Left cardiac atrium (tissue), 4 donors: ENCODE measurements around the gene SLC9A6. TPM values are rescaled to one million over a fixed set of nuclear protein-coding genes. Genes with fewer than 3 reads are reported as not detected.

ENCODE experiments used
- ATAC-seq, 2 donors: fragments of 200-7000 bp; cut with Tn5 transposase; one replicate each; pipeline ENCODE4 v1.9.1; 2020; ENCODE audit warnings: mild to moderate bottlenecking in 2 of 2, moderate library complexity in 2 of 2
- DNase-seq: peaks from one replicate; pipeline ENCODE4 v3.0.0-alpha.2; 2020
- intact Hi-C, 2 donors: fragments of 100-400 bp; cut with DNase I; formaldehyde crosslinking; loops; one replicate each; pipeline versions ENCODE4 v1.14.1 to v1.15.1; 2022 to 2023
- long read RNA-seq: library from polyadenylated mRNA; unstranded; transcript quantifications from one replicate; pipeline ENCODE4 v2.0.0, GENCODE V29; 2021
- total RNA-seq, 2 donors: library from RNA; stranded (reverse); fragmentation: NEBNext Ultra II Directional; extraction: Animal tissue kit (Norgen Biotek cat#: 25700); gene quantifications; one replicate each; pipeline ENCODE4 v1.2.1, GENCODE V29; 2021
- donor health status: DM: no; HTN: yes; CAD: no.
- donor health status: DM: no; HTN: yes; CAD: no; lungs with severe emphysema.
- donor health status: DM: yes; HTN: yes; CAD: no.
- donor health status: Dilated cardiomyopathy.

Gene SLC9A6
- 10 to 100 TPM; 14.6 to 15.7 TPM for total RNA-seq
- long read RNA-seq, full-length matches to known transcripts, result 10 of 19 reads
- long read RNA-seq, partial matches to known transcripts, result 1 of 19 reads
- long read RNA-seq, other reads (novel, unspliced or antisense), result 8 of 19 reads

GRCh38 chrX:135985157-135985972, at the start of gene SLC9A6:
Gene SLC9A6, plus strand, starts transcription at chrX:135985435. Its CDS starts 224 bp downstream, at chrX:135985659.
- ATAC-seq (peak; percentile 98 to 99), DNase-seq (peak; percentile 79)
- intact Hi-C loops, result no loop called here

GRCh38 chrX:135944486-135944885, 40.7 kb upstream of the SLC9A6 start:
- DNase-seq (no peak), ATAC-seq (no peak)
- intact Hi-C loops, result no loop called here

DNA sequence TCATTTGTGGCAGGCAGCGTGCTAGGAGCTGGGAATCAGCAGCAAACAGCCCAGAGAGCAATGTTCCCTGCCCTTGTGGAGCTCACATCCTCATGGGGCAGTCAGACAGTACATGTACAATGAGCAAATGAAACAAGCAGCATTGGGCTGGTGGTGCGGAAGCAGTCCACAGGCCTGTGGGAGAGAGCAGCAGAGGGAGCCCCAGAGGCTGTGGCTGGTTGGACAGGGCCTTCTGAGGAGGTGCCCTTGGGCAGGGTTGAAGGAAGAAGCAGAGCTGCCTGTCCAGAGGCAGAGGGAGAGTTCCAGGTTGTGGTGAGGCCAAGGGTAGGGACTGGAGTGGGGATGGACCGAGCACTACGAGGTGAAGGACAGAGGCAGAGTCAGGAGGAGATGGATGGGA, 33.9 kb upstream of the SLC9A6 start:
- intact Hi-C loops, result no loop called here
- no peak for ATAC-seq

DNA sequence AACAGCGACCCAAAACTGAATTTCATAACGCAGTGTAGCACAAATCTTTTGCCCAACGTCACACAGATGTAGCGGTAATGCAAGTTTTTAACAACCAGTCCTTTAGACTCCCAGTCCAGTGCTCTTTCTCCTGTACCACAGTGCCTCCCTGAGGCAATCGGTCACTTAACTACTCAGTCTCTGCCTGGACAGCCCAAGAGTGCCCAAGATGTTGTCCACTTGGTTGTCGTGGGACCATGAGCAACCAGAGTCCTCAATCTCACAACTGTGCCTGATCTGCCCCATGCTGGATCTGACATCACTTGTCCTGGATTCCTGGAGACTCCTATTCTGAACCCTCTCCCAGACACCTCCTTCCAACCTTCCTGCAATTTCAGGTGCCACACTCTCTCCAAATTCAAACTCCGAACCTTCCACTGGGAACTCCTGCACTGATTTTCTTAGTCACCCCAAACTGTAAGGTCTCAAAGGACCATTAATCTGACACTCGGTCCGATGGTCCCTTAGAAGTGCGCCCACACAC, 12.1 kb upstream of the SLC9A6 start:
- intact Hi-C loops, result no loop called here
- DNase-seq (no peak), ATAC-seq (peak in 1 of 2 donors; percentile 44)

More for the DNA sequence above, 33.9 kb upstream of the SLC9A6 start:
- no peak for DNase-seq

GRCh38 chrX:135973548-135974278, 11.5 kb upstream of the SLC9A6 start, which contains the start of gene MMGT1:
Gene MMGT1, minus strand, starts transcription at chrX:135973988. Its CDS starts 313 bp downstream, at chrX:135973675.
- DNase-seq, result peak; percentile 86
- peak; percentile 89 to 95 for ATAC-seq
- intact Hi-C loops, result no loop called here

DNA sequence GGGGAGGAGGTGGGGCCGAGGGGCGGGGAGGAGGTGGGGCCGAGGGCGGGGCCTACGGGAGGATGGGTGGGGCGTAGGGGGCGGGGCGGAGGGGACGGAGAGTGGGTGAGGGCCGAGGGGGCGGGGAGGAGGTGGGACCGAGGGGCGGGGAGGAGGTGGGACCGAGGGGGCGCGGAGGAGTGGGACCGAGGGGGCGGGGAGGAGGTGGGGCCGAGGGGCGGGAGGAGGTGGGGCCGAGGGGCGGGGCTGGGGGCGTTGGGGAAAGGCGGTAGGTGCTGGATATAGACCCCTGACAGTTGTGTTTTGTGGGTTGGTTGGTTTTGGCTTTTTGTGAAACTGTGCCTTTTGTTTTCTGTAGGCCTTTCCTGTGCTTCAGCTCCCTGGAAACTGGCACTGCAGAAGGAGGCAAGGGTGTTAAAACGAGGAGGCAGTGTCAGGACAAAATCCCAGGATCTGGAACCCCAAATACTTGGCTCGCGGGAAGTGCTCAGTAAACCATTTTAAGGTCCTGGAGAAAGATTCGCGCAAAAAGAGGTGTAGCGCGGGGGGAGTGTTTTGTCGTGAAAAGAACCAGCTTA, 10.9 kb upstream of the SLC9A6 start:
- intact Hi-C loops, result no loop called here
- DNase-seq (peak; percentile 81), ATAC-seq (peak; percentile 80 to 84)

- intact Hi-C loops, result no loop called here
- ATAC-seq (no peak), DNase-seq (no peak)
Observed at GRCh38 chrX:135975421-135975820, 9.8 kb upstream of the SLC9A6 start.

- DNase-seq, result no peak
- no peak for ATAC-seq
- intact Hi-C loops, result no loop called here
Observed at GRCh38 chrX:135977611-135978010, 7.6 kb upstream of the SLC9A6 start.

DNA sequence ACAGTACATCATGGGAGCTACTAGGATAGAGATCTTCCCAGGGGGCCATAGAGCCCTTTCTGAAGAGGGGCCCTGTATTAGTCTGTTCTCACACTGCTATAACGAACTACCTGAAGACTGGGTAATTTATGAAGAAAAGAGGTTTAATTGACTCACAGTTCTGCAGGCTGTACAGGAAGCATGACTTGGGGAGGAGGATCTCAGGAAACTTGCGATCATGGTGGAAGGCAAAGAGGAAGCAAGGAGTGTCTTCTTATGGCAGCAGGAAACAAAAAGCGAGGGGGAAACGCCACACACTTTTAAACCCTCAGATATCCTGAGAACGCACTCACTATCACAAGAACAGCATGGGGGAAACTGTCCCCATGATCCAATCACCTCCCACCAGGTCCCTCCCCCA, 4.2 kb upstream of the SLC9A6 start:
- DNase-seq (no peak), ATAC-seq (no peak)
- intact Hi-C loops, result no loop called here

- ATAC-seq (no peak), DNase-seq (no peak)
- intact Hi-C loops, result no loop called here
Observed at GRCh38 chrX:135981668-135982067, 3.6 kb upstream of the SLC9A6 start.

GRCh38 chrX:135982860-135983259, 2.4 kb upstream of the SLC9A6 start:
- ATAC-seq, result no peak
- DNase-seq, result no peak
- intact Hi-C loops, result no loop called here

- intact Hi-C loops, result no loop called here
- DNase-seq (no peak), ATAC-seq (no peak)
Observed at GRCh38 chrX:135984256-135984655, 979 bp upstream of the SLC9A6 start.

GRCh38 chrX:135984791-135985156, 461 bp upstream of the SLC9A6 start:
- intact Hi-C loops, result no loop called here
- DNase-seq (no peak), ATAC-seq (no peak)

- ATAC-seq, result no peak
Observed at GRCh38 chrX:135985973-135986310, 707 bp downstream of the SLC9A6 start.

GRCh38 chrX:135988245-135988644, 3.0 kb downstream of the SLC9A6 start:
- DNase-seq, result no peak
- no peak for ATAC-seq
- intact Hi-C loops, result no loop called here

More at GRCh38 chrX:135985973-135986310, 707 bp downstream of the SLC9A6 start:
- intact Hi-C loops, result no loop called here
- no peak for DNase-seq

DNA sequence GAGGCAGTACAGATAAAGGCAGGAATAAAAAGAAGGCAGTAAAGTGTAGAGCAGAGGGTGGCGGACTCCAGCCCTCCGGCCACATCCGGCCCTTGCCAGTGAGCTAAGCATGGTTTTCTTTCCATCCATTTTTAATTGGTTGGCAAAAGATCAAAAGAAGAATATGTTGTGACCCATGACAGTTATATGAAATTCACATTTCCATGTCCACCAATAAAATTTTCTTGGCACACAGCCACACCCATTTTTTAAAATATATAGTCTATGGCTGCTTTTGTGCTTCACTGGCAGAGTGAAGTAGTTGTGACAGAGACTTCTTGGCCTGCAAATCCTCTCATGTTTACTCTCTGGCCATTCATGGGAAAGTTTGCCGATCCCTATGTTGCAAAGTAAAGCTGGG, 29.8 kb downstream of the SLC9A6 start:
- DNase-seq (no peak), ATAC-seq (no peak)
- intact Hi-C loops, result no loop called here

DNA sequence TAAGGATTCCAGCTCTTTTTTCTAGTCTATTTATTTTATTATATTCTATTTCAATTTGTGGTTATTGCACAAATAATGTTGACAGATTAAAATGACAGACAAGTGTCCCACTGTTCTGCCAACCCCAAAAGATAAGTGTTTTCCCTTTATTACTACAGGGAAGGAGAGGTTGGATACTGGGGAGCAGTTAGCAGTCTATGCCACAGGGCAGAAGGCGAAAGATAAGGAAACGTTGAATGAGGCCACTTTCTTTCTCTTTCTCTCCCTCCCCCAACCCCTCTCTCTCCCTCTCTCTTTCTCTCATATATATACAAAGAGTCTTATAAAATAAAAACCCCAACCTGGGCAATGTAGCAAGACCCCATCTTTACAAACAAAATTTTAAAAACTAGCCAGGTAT, 31.6 kb downstream of the SLC9A6 start:
- DNase-seq (no peak), ATAC-seq (no peak)
- intact Hi-C loops, result no loop called here

DNA sequence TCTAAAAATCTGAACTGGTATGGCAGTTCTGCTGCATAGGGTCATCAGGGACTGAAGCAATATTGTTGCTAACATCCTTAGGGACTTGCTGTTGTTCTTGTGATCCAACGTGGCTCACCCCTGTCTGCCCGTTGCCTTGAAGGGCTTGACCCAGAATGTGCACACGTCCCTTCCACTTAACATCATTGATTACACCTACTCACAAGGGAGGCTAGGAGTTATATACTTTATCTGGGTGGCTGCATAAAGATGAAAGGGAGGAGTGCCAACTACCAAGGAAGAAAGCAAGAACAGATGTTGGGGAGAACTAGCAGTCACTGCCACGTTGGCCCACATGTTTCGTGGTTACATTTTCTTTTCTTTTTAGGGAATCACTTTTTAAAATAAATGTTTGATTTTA, 34.0 kb downstream of the SLC9A6 start:
- no peak for ATAC-seq
- intact Hi-C loops, result no loop called here

DNA sequence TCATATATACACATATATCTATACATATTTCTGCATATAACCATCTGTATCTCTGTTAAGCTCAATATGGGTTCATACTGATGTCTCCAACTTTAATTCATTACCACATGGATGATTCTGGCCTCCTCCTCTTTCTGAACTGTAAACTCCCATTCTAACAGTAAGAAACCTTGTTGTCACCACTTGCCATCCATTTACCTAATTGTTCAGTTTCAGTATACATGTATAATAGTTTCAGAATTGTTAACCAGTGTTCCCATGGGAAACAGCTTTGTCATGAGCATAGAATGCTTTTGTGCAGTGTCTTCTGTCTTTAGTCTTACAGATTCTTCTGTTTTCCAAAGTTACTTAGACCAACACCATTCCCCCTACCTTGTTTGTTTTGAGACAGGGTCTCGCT, 35.9 kb downstream of the SLC9A6 start:
- DNase-seq (no peak), ATAC-seq (no peak)
- intact Hi-C loops, result loop anchor here (10.0 kb wide), 2 partner anchors 254 to 564 kb away; no protein-coding TSS in a partner anchor

More for the DNA sequence above, 34.0 kb downstream of the SLC9A6 start:
- no peak for DNase-seq

- ATAC-seq (no peak), DNase-seq (no peak)
- intact Hi-C loops, result loop anchor here (10.0 kb wide), 2 partner anchors 253 to 563 kb away; no protein-coding TSS in a partner anchor
Observed at GRCh38 chrX:136021903-136022302, 36.7 kb downstream of the SLC9A6 start.
